Osteocyte (in vitro differentiated cells): ENCODE measurements around the gene PRR30. TPM values are rescaled to one million over a fixed set of nuclear protein-coding genes. Genes with fewer than 3 reads are reported as not detected.

ENCODE experiments used
- DNase-seq: peaks from one replicate; pipeline ENCODE4 v3.0.0; 2021; ENCODE audit warnings: mixed read lengths; ENCODE audit not compliant: unreplicated experiment; ENCODE audit errors: extremely low spot score
- H3K27ac Mint-ChIP-seq: one replicate; pipeline ENCODE4 v1.8.0; 2021; ENCODE audit warnings: mild to moderate bottlenecking, mixed read lengths; ENCODE audit not compliant: unreplicated experiment
- H3K27me3 Mint-ChIP-seq: one replicate; pipeline ENCODE4 v1.8.0; 2021; ENCODE audit warnings: mixed read lengths; ENCODE audit not compliant: unreplicated experiment
- H3K36me3 Mint-ChIP-seq: one replicate; pipeline ENCODE4 v1.8.0; 2021; ENCODE audit warnings: mixed read lengths; ENCODE audit not compliant: unreplicated experiment
- H3K4me1 Mint-ChIP-seq: one replicate; pipeline ENCODE4 v1.8.0; 2021; ENCODE audit warnings: mixed read lengths; ENCODE audit not compliant: unreplicated experiment
- H3K4me3 Mint-ChIP-seq: one replicate; pipeline ENCODE4 v1.8.0; 2021; ENCODE audit warnings: mild to moderate bottlenecking, moderate library complexity, mixed read lengths; ENCODE audit not compliant: unreplicated experiment
- H3K9me3 Mint-ChIP-seq: one replicate; pipeline ENCODE4 v1.8.0; 2021; ENCODE audit warnings: mixed read lengths; ENCODE audit not compliant: unreplicated experiment
- long read RNA-seq: library from polyadenylated mRNA; unstranded; transcript quantifications from one replicate; pipeline ENCODE4 v2.0.0, GENCODE V29; 2021
- total RNA-seq: library from RNA; stranded (reverse); gene quantifications from 2 replicates; pipeline ENCODE4 v1.2.1, GENCODE V29; 2021
- TF ChIP-seq, protein P1 (sequence below): fragments of 200-600 bp; sonication (generic); IDR thresholded peaks from 2 replicates; pipeline ENCODE4 v1.5.0; 2021; ENCODE audit warnings: antibody characterized with exemption, mild to moderate bottlenecking, moderate library complexity

Gene PRR30
- not detected in 2 replicates for total RNA-seq
- long read RNA-seq = 0 reads

- TF ChIP-seq, protein P1, sequence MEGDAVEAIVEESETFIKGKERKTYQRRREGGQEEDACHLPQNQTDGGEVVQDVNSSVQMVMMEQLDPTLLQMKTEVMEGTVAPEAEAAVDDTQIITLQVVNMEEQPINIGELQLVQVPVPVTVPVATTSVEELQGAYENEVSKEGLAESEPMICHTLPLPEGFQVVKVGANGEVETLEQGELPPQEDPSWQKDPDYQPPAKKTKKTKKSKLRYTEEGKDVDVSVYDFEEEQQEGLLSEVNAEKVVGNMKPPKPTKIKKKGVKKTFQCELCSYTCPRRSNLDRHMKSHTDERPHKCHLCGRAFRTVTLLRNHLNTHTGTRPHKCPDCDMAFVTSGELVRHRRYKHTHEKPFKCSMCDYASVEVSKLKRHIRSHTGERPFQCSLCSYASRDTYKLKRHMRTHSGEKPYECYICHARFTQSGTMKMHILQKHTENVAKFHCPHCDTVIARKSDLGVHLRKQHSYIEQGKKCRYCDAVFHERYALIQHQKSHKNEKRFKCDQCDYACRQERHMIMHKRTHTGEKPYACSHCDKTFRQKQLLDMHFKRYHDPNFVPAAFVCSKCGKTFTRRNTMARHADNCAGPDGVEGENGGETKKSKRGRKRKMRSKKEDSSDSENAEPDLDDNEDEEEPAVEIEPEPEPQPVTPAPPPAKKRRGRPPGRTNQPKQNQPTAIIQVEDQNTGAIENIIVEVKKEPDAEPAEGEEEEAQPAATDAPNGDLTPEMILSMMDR = no peak
- peaks cover 2% of the 10 kb centered on the region for H3K4me1 Mint-ChIP-seq
- H3K27me3 Mint-ChIP-seq = peaks cover 37% of the 10 kb centered on the region
- H3K4me3 Mint-ChIP-seq = no peak within 1 kb of the TSS
- no peak within 1 kb of the TSS for H3K27ac Mint-ChIP-seq
- no peaks in the 10 kb centered on the region for H3K36me3 Mint-ChIP-seq
- DNase-seq = no peak
- H3K9me3 Mint-ChIP-seq = peaks cover 6% of the 10 kb centered on the region
Observed at GRCh38 chr2:27139310-27139709, at the start of gene PRR30. Gene PRR30, minus strand, starts transcription at chr2:27139410. Its CDS starts 1,081 bp downstream, at chr2:27138329.

DNA sequence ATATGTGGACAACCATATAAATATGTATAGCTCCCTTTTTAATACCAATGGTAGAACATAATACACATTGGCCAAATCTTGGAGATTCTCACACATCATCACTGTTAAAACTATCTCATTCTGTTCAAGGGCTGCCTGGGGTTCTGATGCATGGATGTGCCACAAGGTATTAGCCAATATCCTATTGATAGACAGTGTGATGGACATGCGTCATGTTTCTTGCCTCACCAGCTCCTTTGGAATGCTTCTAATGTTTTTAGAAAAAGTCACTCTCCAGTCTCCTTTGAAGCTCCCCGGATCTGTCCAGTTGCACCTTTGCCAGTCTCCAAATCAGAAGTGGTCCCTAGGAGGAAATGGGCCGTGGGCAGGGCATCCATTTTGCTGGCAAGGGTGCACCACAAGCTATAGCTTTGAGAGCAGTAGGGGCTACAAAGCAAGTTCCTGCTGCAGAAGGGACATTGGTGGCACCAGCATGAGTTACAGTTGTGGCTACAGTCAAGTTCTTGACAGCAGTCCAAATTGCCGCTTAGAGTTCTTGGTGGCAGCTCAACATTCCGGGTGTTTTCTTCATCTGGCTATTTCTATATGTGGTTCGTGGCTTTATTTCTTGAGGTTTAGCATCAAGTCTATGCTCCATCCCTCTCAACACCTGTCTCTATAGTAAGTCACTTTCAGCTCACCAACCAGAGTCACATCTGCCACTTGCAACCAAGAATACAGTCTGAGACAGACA lies 47.6 kb upstream of the PRR30 start:
- Mint-ChIP-seq H3K9me3 (no peaks in the 10 kb centered on the region), H3K4me3 (no peak overlapping the region), H3K27me3 (peaks cover 2% of the 10 kb centered on the region), H3K27ac (no peak overlapping the region), H3K4me1 (no peaks in the 10 kb centered on the region), H3K36me3 (no peaks in the 10 kb centered on the region)
- DNase-seq = no peak
- TF ChIP-seq, protein P1 = no peak

DNA sequence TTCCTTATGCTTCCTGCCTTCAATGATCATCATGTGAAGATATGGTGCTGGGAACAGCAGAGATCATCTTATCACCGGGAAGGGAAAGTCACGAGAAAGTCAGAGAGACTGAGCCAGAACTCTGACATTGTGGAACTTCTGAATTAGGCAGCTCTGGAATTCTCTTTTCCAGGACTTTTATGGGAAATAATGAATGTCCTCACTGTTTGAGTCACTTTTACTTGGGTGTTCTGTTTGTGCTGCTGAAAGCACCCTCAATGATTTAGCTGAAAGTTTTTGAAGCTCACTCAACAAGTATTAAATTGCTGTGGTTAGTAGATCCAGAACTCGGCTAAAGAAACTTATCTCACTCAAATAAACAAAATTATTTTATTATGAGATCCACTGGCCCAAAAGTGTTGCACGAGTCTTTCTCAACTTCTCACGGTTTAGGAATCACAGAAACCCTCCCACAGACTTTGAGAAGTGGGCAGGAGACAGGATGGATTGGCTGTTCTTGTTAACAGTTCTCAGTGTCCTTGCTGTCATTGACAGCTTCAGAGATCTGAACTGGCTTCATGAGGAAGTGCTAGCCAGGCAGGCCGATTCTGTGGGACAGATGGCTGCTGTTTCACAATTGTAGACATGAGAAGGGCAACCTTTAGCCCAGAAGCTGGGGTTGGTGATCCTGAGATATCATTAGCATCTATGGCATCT lies 46.3 kb upstream of the PRR30 start:
- Mint-ChIP-seq H3K4me1 (peaks cover 4% of the 10 kb centered on the region), H3K27me3 (peaks cover 3% of the 10 kb centered on the region), H3K27ac (no peak overlapping the region), H3K36me3 (no peaks in the 10 kb centered on the region), H3K9me3 (no peaks in the 10 kb centered on the region), H3K4me3 (no peak overlapping the region)
- no peak for DNase-seq
- TF ChIP-seq, protein P1 = no peak

DNA sequence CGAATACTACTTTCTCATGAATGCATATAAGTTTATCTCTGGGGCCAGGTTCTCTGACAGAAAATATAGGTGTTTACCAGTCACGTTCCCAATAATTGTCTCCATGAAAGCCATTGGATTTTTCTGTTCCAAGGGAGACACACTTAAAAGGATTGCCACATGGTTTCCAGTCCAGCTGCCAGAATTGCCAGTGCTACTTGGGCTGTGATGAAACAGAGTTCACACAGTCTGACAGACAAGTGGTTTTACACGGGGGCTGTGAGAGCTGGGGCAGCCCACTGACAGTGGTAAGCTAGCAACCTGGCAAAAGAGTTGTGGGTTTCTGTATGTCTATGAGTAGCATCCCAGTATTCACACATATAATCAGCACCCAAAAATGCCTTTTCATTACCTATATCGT lies 44.9 kb upstream of the PRR30 start:
- H3K9me3 Mint-ChIP-seq = no peaks in the 10 kb centered on the region
- H3K27me3 Mint-ChIP-seq = peaks cover 3% of the 10 kb centered on the region
- H3K4me1 Mint-ChIP-seq = peaks cover 4% of the 10 kb centered on the region
- no peak for DNase-seq
- no peak overlapping the region for H3K27ac Mint-ChIP-seq
- TF ChIP-seq, protein P1 = no peak
- H3K4me3 Mint-ChIP-seq = no peak overlapping the region
- H3K36me3 Mint-ChIP-seq = no peaks in the 10 kb centered on the region

DNA sequence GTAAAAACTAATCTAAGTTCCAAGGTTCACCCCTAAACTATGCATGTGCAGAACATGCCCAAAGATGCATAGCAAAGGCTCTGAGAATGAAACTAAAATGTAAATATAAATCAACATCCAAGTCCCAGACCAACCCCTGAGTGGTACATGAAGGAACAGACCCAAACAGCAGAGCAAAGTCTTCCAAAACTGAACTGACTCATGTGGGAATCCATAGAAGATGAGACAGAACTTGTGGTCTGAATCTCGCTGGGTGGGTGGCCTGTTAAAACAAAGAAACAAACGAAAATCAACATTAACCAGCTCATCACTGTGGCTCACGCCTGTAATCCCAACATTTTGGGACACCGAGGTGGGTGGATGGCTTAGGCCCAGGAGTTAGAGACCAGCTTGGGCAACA lies 43.1 kb upstream of the PRR30 start:
- Mint-ChIP-seq H3K4me3 (no peak overlapping the region), H3K4me1 (peaks cover 4% of the 10 kb centered on the region), H3K36me3 (no peaks in the 10 kb centered on the region), H3K27ac (no peak overlapping the region), H3K9me3 (no peaks in the 10 kb centered on the region), H3K27me3 (peaks cover 16% of the 10 kb centered on the region)
- DNase-seq = no peak
- TF ChIP-seq, protein P1 = no peak
